Suppressor macrophage treated with lipopolysaccharide for 1 hour (primary cell): ENCODE measurements around the gene TIMM13.

Experiments used
- DNase-seq, 3 donors: peaks; one replicate each; pipeline ENCODE4 v3.0.0-alpha.2; 2020 to 2022

TIMM13 gene

DNA sequence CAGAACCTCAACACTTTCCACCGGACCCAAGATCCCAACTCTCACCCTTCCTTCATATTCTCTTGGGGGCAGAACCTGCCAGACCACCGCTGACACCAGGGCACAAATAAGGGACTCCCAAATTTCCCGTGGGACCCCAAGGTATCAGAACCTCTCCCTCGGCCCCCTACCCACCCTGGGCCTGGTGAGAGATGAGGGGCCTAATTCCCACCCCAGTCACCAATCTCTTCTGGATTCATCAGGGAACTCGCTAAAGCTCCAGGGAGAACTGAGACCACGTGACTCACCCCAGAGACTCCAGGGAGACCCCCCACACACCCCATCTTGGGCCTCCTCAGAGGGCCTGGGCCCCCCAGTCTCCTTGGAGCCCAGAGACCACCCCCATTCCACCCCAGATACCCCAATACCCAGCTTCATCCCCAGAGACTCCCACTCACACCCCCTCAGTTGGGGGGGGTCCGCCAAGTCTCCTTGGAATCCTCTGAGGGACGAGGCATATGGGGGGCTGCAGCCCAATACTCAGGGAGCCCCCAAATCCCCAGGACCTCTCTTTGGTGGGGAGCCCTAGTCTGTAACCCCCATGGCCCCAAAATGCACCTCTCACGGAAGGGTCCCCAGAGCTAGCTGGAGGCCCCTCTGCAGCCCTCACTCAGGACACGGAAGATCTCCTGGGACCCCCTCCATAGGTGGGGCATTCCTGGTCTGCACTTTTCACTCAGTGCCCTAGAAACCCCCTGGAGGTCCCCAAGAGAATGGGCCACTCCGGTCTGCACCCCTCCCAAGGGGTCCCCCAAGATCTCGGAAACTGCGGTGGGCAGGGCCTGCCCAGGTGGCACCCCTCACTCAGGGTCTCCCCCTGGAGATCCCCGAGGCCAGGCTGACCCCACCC is 27.8 kb upstream of the TIMM13 start:
- DNase-seq, result no peak

DNA sequence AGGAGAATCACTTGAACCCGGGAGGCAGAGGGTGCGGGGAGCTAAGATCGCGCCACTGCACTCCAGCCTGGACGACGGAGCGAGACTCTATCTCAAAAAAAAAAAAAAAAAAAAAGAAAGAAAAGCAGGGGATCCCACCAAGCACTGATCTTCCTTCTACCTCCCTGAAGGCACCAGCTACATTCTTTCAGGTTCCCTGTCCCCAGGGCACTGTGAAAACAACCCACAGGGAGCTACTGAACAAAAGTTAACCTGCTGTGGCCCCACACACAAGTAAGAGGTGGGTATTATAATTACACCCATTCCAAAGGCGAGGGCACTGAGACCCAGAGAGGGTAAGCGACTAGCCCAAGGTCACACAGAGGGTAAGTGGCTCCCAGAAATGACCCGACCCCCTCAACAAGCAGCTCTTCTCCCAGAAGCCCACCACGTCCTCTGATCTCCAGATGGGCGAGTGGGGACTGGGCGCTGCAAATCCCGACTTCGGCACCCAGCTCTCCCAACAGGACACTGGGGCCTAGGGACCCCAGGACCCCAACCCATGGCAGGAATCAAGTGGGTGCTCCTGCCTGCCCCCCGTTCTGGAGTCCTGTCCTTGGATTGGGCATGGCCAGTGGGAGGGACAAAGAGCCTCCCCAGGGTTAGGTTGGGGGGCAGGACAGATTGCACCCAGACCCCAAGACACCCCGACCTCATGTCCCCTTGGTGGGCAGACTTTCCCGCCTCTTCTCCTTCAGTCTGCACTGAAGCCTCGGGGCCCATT is 27.0 kb upstream of the TIMM13 start:
- no peak for DNase-seq

DNA sequence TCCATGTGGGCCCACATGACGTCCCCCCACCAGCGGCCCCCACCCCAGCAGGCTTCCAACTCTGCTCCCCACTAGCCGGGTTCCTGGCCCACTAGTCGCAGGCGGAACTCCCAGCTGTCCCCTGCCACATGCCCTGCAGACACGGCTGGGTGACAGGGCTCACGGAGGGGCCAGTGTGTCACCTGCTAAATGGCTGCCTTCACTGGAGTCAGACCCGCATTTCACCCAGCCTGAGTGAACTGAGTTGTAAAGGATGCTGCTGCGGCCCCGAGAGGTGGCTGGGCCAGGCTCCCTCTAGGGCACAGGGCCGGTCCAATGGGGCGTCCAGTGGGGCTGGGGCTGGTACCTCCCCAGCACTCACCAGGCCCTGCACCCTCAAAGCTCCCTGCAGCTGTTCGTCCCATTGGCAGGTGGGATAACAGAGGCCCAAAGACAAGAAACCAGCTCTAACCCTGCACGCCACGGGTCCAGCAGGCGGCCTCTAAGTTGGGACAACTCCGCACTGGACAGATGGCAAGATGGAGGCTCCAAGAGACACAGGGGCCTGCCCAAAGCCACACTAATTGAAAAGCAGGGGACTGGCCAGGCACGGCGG is 26.1 kb upstream of the TIMM13 start:
- DNase-seq, result no peak

DNA sequence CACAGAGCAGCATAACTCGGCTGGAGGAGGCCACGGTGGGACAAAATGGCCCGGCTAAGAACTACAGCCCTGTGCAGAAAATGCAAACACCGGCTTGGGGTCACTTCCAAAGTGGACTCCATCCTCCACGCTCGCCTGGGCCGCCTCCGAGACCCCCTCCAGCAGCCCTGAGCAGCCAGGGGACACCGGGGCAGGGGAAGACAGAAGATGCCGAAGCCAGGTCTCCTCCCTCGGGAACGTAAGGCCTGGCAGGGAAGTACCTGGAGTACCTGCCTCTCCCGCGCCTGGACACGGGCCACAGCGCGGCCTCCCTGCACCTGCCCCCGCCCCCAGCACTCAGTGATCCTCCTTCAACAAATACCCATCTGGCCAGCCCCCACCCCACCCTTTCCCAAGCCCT is 24.4 kb upstream of the TIMM13 start:
- no peak for DNase-seq

DNA sequence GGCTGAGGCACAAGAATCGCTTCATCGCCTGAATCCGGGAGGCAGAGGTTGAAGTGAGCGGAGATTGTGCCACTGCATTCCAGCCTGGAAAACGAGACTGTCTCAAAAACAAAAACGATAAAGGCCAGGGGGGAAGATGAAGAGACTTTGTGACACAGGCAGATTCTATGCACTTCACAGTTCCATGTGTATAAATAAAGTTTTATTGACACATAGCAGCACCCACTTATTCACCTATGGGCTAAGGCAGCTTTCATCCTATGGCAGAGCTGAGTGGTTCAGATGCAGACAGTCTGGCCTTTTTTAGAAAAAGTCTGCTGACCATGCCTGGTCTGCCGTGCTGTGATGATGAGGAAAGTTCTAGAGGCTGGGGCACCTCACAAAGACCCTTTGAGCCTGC is 23.8 kb upstream of the TIMM13 start:
- no peak for DNase-seq

DNA sequence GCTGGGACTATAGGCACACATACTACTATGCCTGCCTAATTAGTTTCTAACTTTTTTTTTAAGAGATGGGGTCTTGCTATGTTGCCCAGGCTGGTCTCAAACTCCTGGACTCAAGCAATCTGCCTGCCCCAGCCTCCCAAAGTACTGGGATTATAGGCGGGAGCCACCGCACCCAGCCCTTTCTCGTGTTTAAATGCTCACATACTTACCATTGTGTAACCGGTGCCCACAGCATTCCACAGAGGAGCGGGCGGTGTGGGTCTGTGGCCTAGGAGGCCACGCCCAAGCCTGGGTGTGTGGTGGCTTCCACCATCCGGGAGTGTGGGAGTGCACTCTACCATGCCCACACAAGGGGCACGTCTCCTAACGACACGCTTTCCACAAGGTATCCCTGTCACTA is 21.6 kb upstream of the TIMM13 start:
- DNase-seq, result no peak

DNA sequence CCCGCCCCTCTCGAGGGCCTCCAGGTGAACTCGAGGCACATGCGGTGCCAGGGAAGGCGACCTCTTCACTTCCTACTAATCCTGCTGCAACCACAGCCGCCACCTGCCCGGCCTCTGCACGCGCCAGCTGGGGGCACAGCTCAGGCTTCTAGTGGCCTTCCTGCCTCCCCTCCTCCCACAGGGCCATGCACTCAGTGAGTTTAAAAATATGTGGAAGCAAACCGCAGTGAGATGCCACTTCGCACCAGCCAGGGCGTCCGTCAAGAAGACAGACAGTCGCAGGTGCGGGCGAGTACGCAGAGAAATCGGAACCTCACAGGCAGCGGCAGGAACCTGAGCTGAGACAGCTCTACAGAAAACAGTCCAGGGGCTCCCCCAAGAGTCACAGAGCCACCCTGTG is 19.0 kb upstream of the TIMM13 start:
- no peak for DNase-seq

DNA sequence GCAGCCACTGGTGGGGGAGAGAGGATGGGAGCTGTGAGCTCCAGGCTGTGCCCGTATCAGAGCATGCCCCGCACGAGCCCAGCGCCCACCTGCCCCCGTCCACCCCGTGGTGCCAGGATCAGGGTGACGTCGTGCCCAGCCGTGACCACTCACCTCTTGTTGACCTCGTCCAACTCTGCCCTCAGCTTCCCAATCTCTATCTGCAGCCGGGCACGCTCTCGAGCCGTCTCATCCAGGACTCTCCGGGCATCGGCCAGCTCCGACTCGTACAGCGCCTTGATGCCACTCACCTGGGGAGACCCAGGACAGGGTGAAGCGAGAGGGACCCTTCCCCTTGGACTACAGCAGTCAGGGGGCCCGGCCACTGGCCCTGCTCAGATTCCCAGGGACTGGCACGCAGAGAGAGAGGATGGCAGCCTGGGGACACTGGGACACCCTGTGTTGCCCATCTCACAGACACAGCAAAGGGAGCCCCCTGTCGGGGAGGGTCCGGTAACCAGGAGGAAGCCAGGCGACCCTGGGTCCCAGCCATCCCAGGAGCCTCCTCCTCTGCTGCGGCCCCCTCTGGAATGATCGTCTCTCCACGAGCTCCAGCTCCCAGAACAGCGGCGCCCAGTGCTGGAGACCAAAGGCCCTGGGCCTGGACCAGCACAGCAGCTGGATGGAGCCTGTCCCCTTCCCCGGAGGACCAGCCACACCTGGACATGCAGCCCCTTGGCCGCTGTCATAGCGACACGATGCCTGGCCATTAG is 17.0 kb upstream of the TIMM13 start:
- no peak for DNase-seq

DNA sequence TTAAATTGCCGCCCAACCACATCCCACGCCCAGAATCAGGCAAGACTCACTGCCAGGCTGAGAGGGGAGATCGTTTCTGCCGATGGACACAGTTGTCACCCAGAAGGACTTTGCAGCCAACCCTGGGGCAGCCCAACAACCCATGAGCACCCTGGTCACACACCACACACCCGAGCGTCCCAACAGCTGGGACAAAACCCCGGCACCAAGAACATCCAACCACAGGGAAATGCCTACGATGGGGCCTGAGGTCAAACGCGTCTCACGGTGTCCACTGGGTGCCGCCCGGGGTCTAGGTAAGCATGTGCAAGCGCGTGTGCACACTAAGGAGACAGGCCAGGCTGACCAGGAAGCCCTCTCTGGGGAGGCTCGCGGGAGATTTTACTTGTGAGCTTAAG is 16.4 kb upstream of the TIMM13 start:
- DNase-seq, result no peak

DNA sequence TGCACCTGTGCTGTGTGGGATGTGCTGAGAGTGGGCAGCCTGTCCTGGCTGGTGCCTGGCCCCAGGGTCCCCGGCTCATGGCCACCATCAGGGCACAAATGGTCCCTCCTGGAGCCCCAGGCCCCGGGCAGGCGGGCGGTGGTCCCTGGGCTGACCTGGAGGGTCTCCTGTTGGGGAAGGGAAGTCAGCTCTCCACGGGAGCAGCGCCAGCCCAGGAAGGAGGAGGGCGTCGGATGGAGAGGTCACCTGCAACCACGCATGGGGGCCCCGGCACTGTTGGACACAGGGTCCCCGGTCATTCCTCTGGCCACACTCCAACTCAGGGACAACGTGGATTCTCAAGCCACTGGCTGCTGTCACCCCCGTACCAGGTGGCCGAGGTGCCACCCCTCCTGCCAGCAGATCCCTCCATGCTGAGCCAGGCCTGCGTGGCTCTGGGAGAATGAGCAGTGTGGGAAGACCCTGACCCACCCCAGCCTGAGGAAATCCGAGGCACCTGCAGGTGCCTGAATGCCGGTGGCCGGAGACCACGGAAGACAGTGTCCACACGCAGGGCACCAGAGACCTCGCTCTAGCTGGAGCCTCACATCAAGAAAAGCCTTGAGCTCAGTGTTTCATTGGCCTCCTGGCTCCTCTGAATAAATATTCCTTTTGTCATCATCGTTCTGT is 15.9 kb upstream of the TIMM13 start:
- no peak for DNase-seq

DNA sequence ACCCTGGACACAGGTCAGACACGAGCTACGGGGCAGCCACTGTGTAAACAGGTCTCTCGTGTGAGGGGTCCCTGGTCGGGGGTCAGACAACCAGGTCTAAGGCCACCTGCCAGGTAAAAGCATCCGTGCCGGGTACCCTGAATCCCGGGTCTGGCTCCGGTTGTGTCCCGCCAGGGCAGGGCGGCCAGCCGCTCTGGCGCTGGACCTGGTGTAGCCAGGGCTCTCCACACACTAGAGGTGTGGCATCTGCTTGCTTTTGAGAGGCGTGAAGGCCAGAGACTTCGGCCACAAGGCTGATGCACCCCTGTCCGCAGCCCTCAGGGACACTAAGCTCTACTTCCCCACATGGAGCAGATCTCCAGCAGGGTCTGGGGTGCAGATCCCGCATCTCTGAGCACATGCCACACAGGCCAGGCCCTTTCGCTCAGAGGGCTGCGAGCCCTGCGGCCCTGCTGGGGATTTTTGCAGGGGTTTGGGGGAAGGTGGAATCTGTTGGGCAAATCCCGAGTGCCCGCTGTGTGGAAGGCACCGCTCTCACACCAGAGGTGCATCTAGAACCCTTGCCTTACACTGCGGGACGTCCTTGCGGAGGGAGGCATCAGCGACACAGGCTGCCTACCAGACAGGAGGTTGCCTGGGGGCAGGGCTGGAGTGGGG is 13.8 kb upstream of the TIMM13 start:
- no peak for DNase-seq

DNA sequence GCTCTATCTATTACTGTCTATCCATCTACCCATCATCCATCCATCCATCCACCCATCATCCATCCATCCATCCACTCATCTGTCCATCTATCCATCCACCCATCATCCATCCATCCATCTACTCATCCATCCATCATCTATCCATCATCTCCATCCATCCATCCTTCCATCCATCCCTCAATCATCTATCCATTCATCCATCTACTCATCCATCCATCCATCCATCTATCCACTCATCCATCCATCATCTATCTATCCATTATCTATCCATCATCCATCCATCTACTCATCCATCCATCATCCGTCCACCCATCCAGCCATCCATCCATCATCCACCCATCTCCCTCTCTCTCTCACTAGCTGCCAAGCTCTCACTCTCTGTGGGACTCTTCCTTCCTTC is 13.1 kb upstream of the TIMM13 start:
- no peak for DNase-seq

DNA sequence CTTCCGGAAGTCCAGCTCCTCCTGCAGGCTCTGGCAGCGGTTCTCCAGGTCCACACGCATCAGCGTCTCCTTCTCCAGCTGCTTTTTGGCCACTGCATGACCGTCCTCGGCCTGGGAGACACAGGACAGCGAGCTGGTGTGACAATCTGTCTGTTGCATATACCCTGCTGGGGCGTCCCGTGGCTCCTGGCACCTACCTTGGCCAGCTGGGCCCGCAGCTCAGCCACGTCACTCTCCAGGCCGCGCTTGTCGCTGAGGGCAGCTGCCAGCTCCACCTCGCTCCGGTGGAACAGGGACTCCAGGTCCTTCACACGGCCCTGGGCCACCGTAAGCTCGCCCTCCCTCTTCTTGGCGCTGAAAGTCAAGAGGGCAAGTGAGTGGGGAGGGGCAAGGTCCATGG is 10.8 kb upstream of the TIMM13 start:
- no peak for DNase-seq

DNA sequence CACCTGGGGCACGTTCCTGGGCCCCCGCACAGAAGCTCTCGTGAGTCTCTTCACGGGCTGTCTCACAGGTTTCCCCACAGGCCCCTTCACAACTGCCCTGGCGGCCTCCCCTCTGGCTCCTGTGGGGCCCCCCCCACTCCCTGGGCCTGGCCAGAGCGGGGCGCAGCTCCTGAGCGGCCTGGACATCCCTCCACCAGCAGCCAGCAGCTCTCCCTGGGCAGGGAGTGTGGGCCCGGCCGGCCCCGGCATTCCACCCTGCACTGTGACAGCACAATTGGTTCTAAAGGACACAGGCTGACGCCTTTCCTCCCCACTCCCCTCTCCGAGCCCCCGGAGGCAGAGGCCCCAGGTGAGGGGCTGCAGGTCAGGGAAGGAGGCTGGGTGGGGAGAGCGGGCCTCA is 9.5 kb upstream of the TIMM13 start:
- no peak for DNase-seq

DNA sequence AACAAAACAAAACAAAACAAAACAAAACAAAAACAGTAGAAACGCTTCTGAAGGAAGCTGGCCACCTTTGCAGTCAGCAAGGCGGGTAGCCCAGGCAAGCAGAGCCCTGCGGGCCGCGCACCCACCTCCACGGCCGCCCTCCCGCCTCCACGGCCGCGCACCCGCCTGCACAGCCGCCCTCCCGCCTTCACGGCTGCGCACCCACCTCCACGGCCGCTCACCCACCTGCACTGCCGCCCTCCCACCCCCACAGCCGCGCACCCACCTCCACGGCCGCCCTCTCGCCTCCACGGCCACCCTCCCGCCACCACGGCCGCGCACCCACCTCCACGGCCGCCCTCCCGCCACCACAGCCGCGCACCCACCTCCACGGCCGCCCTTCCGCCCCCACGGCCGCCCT is 9.0 kb upstream of the TIMM13 start:
- DNase-seq, result no peak

DNA sequence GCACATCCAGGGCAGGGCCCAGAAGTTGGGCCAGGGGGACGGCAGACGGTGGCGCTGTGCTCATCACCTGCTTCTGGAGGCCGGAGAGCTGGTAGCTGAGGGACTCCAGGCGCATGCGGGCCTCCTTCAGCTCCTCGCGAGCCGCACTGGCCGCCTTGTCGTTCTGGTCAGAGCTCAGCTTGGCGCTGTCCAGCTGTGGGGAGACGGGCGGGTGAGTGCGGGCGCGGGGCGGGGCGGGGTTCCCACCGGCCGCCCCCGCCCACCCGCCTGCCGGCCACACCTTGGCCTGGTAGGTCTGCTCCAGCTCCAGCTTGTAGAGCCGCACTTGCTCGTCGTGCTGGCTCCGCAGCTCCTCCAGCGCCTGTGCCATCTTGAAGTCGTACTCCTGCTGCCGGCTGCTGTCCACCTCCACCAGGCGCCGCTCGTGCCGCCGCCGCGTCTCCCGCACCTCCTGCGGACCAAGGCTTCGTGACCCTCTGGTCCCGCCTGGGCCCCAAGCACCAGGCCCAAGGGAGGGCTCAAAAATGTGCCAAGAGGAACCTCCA is 7.4 kb upstream of the TIMM13 start:
- no peak for DNase-seq

DNA sequence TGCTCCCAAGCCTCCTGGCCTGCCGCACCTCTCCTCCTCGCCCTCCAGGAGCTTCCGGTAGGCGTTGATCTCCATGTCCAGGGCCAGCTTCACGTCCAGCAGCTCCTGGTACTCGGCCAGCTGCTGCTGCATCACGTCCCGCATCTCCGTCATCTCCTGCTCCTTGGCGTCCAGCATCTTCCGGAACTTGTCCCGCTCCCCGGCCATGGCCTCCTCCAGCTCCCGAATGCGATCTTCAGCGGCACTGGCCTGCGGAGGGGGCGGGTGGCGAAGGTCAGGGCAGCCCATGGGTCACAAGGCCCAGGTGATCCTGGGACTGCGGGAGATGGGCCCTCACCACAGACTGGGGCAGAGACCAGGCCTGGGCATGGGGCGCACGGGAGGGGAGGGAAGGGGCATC is 6.9 kb upstream of the TIMM13 start:
- DNase-seq, result no peak

DNA sequence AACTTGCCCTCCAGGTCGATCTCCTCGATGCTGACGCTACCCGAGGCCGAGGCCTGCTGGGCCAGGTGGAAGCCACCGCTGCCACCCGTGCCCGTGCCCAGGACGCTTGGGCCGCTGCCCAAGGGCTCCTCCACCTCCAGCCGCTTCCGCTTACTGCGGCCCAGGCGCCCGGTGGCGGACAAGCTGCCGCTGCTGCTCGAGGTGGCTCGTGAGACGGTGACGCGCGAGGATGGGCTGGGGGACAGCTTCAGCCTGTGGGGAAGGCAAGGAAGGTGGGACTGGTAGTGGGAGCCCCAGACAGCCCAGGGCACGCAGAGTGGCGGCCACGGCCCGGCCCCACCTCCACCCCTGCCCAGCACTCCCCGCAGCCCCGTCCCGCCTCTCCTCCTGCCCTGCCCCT is 6.5 kb upstream of the TIMM13 start:
- DNase-seq, result no peak

DNA sequence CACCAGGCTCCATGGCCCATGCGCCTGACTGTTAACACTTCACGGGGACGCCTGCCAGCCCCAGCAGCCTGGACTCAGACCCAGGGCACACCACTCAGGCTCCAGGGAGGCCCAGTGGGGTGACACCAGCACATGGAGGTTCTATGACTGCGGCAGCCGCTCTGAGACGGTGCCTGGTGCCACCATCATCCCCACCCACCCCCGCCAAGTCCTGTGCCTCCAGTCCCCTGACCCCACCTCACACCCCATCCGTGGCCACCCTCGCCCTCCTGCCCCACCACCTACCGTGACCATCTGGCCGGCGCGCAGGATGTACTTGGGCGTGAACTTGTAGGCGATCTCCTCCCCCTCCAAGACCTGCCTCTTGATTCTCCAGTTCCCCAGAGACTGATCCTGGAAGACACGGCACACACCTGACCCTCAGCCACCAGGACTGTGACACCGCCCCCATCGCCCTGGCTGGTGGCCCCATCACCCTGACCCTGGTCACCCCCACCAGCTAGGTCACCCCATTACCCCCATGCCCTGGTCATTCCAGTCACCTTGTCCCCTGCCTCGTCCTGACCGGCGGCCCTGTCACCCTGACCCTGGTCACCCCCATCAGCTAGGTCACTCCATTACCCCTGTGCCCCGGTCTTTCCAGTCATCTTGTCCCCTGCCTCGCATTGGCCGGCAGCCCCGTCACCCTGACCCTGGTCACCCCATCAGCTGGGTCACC is 4.9 kb upstream of the TIMM13 start:
- peak in 1 of 3 donors; percentile 15 for DNase-seq

DNA sequence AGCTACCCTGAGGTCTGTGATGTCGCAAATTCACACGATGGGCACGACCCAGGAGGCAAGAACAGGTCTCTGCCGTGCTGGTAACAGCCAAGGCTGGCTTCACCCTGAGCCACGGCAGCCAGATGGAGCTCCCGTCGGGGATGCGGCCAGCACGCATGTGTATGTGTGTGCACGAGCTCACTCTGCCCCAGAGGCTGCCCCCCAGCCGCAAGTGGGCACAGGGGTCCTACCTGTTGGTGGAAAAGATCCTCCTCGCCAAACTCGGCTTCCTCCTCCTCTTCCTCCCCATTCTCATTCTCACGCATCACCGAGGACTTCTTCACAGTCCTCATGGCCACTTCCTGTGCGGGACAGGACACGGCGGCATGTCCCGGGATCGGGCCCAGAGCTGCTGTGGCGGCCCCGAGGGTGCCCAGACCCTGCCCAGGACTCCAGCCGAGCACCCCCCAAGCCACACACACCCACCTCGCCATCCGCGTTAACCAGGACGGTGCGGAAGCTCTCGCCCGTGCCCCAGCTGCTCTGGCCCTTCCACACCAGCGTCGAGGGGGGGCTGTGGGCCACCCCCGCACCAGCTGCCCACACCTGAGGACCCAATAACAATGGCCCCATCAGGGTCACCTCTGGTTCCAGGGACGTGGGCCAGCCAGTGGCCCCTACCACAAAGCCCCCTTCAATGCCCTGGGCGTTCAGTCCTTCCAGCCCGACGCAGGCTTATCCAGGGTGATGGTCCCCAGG is 4.1 kb upstream of the TIMM13 start:
- DNase-seq, result peak in 1 of 3 donors; percentile 17
